CD4-positive, alpha-beta T cell treated with Interleukin-2 at 100 ng/mL for 4 hours (primary cell): ENCODE data around the gene TTBK1.

Experiments
- DNase-seq: peaks from one replicate; pipeline ENCODE4 v3.0.0-alpha.2; 2020; ENCODE audit warnings: low spot score

The TTBK1 gene

GRCh38 chr6:43304882-43305281 is 61.6 kb downstream of the TTBK1 start:
- no peak for DNase-seq

- no peak for DNase-seq
These were observed 62.8 kb downstream of the TTBK1 start for GRCh38 chr6:43306086-43306485.

DNA sequence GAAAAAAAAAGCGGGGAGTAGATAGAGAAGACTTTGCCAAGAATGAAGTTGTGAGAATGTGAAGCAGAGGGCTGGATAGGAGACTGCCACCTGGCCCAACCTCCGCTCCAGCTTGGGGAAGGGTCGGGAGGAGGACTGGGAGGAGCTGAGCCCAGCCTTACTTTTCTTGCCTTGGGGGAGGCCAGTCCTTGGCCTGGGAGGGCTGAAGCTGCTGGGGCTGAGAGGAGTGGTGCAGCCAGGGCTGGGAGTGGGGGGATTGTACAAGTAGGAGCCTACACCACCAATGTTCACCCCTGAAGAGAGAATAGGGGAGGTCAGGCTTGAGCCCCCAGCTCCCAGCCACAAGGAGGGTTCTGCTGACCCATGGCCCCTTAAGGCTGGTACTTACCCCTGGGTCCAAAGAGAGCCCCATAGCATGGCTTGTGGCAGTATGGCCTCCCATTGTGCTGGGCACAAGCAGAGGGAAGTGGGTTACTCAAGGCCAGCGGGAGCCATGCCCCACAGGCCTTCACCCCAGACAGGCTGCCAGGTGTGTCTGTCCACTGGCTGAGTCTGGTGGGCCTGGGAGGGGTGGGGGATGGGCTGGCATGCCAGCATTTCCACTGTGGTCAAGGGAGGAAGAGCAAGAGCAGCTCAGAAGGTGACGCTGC is 64.3 kb downstream of the TTBK1 start:
- DNase-seq: no peak

- peak; percentile 43 for DNase-seq
These were observed 65.1 kb downstream of the TTBK1 start, which contains the start of gene CRIP3 for GRCh38 chr6:43308101-43308989. CRIP3 (minus strand) TSS chr6:43308826; CDS start chr6:43308792, 34 bp downstream.

GRCh38 chr6:43308990-43309477 is 65.8 kb downstream of the TTBK1 start:
- DNase-seq: no peak

GRCh38 chr6:43310134-43310533 is 66.9 kb downstream of the TTBK1 start:
- DNase-seq: no peak

DNA sequence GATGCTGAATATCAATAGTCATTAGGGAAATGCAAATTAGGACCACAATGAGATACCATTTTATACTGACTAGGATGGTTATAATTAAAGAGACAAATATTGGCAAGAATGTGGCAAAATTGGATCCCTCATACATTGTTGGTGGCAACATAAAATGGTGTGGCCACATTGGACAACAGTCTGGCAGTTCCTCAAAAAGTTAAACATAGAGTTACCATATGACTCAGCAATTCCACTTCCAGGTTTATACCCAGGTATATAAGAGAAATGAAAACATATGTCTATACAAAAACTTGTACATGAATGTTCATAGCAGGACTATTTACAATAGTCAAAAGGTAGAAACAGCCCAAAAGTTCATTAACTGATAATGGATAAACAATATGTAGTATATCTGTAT is 67.3 kb downstream of the TTBK1 start:
- DNase-seq: no peak

- no peak for DNase-seq
These were observed 68.4 kb downstream of the TTBK1 start for GRCh38 chr6:43311666-43312065.

DNA sequence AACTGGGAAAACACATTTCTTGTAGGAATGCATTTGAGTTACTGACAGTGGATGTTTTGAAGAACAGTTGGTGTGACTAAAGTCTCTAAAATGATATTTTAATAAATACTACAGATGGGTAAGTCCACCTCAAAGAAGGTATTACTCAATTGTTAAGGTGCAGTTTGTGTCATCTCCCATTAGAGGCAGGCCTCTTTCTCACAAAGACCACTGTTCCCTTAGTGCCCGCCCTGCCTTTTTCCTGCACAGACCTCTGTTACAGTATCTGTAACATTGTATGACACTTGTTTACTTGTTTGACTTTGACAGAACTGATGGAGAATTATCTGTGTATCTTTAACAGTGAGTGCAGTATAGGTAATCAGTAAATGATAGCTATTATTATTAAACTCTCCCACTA is 70.5 kb downstream of the TTBK1 start:
- DNase-seq: no peak

- no peak for DNase-seq
These were observed 74.7 kb downstream of the TTBK1 start for GRCh38 chr6:43318011-43318410.

DNA sequence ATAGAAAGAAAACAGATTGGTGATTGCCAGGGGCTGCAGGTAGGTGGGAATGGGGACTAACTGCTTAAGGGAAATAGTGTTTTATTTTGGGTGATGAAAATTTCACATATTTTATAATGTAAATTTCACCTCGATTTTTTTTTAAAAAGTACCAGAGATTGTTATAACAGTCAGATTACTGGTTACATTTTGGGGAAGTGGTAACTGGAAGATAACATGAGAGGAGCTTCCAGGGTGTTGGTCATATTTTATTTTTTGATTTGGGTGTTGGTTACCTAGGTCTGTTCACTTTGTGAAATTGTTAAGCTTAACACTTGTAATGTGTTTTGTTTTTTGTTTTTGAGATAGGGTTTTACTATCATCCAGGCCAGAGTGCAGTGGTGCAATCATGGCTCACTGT is 82.6 kb downstream of the TTBK1 start:
- DNase-seq: no peak

DNA sequence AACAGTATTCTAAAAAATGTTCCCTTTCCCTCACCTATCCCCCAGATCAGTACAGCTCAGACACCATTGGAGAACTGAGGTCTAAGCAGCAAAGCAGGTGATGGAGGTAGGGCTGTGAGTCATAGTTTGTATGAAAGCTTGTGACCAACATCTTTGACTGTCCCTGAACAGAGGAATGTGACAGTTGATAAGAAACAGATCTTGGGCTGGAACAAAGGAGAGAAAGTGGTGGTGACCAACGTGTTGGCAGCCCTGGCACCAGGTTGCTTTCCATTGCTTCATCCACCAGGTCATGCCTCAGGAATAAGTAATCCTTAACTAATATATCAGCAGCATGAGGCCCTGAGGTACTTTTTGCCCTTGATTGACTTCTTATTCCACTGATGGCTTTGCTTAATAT is 85.2 kb downstream of the TTBK1 start:
- DNase-seq: no peak

DNA sequence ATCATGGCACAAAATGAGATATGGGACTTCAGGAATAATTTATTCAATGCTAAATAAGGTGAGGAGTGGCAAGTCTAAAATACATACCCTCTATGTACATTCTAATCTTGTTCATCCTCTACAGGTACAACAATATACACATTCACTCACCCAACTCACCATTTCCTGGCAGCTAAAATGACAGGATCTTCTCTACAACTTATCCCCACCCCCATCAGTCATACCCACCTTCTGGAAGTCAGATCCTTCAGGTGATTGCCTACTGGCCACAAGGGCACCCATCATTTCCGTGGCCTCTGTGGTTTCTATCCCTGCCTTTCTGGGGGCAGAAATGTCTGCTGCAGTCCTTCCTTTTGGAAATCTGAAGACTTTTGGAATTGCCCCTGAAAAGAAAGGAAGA is 88.2 kb downstream of the TTBK1 start:
- DNase-seq: no peak

DNA sequence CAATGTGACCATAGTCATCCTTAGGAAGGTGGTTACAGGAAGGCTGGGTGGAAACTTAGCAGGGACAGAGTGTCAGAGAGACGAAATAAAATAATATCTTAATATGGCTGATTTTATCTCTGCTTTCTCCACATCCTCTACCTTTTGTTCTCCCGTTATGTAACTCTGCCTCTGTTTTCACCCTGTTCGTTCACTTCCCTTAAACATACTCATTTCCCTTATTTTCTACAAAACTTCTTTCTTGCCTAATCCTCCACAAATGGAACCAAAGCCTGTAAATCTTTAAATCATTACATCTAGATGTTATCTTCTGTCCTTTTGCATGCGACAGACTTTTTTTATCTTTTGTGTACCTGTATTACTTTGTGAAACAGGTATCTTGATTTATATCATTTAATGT is 88.6 kb downstream of the TTBK1 start:
- no peak for DNase-seq

DNA sequence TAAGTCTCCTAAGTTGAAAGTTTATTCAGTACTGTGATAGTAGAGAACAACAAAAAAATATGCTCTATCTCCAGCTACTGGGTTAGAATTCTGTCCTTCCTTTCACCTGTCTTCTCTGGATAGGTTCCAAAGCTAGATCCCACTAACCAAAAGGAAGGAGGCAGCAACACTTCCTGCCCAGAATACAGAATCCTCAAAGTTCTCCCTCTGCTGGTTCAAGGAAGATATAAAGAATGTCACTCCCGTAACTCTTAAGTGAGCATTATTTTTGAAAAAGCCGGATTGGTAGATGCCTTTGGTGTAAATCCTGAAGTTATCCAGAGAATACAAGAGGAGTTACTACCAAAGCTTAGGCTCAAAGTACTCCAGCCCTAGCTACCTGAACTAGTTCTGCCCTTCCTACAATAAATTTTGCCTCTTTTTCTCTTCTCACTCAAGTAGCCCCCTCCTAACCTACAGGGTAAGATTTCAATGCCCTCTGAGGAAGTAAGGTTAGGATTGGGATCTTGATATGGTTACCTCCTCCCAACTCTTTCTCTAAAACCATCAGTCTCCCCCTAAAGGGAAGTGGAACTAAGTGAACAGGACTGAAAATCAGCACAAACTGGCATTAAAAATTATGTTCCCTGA is 91.3 kb downstream of the TTBK1 start:
- peak; percentile 12 for DNase-seq

DNA sequence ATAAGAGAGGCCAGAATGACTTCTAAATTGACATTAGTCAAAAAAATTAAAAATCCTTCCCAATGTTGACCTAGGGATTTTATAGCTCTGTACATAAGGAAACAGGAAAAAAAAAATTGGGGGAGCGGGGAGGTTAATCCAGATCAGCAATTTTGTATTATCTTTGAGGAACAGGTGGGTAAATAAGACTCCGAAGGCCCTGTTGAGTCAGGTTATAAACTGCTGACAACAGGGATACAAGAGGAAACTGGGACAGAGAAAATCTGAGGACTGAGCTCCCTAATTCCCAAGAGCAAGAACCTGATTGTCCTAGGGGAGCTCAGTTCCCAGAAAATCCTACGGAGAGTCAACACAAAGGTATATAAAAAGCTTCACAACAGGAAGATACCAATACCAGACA is 92.2 kb downstream of the TTBK1 start:
- no peak for DNase-seq

DNA sequence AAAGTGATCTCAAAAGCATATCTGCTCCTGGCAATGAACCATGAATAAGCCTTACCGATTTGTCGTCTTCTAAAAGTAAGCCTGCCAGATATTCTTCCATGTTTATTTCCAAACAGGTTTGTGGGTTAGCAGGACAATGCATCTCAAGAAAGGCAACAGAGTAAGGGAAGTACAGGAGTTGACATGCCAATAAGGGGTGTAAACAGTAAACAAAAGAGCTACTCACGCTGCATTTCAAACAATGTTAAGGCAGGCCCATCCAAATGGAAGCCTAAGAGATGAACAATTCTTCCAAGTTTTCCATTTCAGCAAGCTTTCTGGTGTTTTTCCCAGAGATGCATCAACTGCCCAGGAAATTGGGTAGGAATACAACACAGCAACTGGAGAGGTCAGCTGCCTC is 93.1 kb downstream of the TTBK1 start:
- DNase-seq: no peak
